Fibroblast of lung (primary cell): Measurements from ENCODE around the gene FBLIM1. TPM values are rescaled to one million over a fixed set of nuclear protein-coding genes. Genes with fewer than 3 reads are reported as not detected.

ENCODE experiments used
- DNase-seq, 2 donors: peaks; one replicate each; pipeline versions ENCODE4 v3.0.0 to v3.0.0-alpha.2; 2010; ENCODE audit warnings: low read depth in 2 of 2
- H2AFZ ChIP-seq: 2 replicates; pipeline ENCODE4 v1.5.1; 2012; ENCODE audit warnings: low read length, control low read depth, inconsistent platforms
- H3K27ac ChIP-seq: 2 replicates; pipeline ENCODE4 v1.5.1; 2011; ENCODE audit warnings: low read length, control low read depth; ENCODE audit not compliant: insufficient read depth
- H3K27me3 ChIP-seq: 2 replicates; pipeline ENCODE4 v1.5.1; 2011; ENCODE audit warnings: mild to moderate bottlenecking, low read length; ENCODE audit not compliant: control insufficient read depth, insufficient read depth
- H3K36me3 ChIP-seq: 2 replicates; pipeline ENCODE4 v1.5.1; 2011; ENCODE audit warnings: low read length; ENCODE audit not compliant: control insufficient read depth, insufficient read depth
- H3K4me1 ChIP-seq: 2 replicates; pipeline ENCODE4 v1.5.1; 2011; ENCODE audit warnings: low read length; ENCODE audit not compliant: control insufficient read depth, insufficient read depth; ENCODE audit errors: extremely low read depth
- H3K4me2 ChIP-seq: 2 replicates; pipeline ENCODE4 v1.5.1; 2011; ENCODE audit warnings: low read length, control low read depth; ENCODE audit not compliant: insufficient read depth; ENCODE audit errors: extremely low read depth
- H3K4me3 ChIP-seq, 4 experiments: fragments of 200-600 bp in 1 of 4; sonication (generic) in 1 of 4; replicated peaks in 1 of 4; 2 replicates each; pipeline ENCODE4 v1.5.1; 2011 to 2016; ENCODE audit warnings: low read length in 4 of 4, low read depth in 3 of 4, mild to moderate bottlenecking in 3 of 4, control low read depth in 2 of 4, inconsistent platforms in 1 of 4, mixed read lengths in 1 of 4; ENCODE audit not compliant: insufficient read depth in 1 of 4; ENCODE audit errors: control extremely low read depth in 1 of 4
- H3K79me2 ChIP-seq: 2 replicates; pipeline ENCODE4 v1.5.1; 2012; ENCODE audit warnings: mild to moderate bottlenecking, low read length, inconsistent platforms; ENCODE audit not compliant: control insufficient read depth, insufficient read depth
- H3K9ac ChIP-seq: 2 replicates; pipeline ENCODE4 v1.5.1; 2011; ENCODE audit warnings: mild to moderate bottlenecking, low read length, control low read depth; ENCODE audit not compliant: insufficient read depth
- H3K9me3 ChIP-seq: 2 replicates; pipeline ENCODE4 v1.5.1; 2012; ENCODE audit warnings: low read depth, low read length; ENCODE audit not compliant: control insufficient read depth, insufficient read depth
- H4K20me1 ChIP-seq: 2 replicates; pipeline ENCODE4 v1.5.1; 2011; ENCODE audit warnings: low read length; ENCODE audit not compliant: control insufficient read depth, insufficient read depth; ENCODE audit errors: extremely low read depth
- CTCF ChIP-seq, 2 donors: IDR thresholded peaks in 1 of 2; conservative IDR thresholded peaks in 1 of 2; 1 replicate in 1 of 2; 2 replicates in 1 of 2; pipeline ENCODE4 v1.5.1; 2011 to 2012; ENCODE audit warnings: low read length in 2 of 2, control low read depth in 1 of 2, inconsistent platforms in 1 of 2, low read depth in 1 of 2, mild to moderate bottlenecking in 1 of 2
- EZH2 ChIP-seq: IDR thresholded peaks from 2 replicates; pipeline ENCODE4 v1.5.1; 2012; ENCODE audit warnings: low read length, control low read depth, mild to moderate bottlenecking; ENCODE audit errors: missing control alignments
- polyA plus RNA-seq, 2 donors: library from polyadenylated mRNA; depleted of rRNA in 1 of 2; stranded (reverse) in 1 of 2; unstranded in 1 of 2; fragments of >200 nt; gene quantifications; 2 replicates each; pipeline ENCODE4 v1.2.1, GENCODE V29; 2011 to 2012; ENCODE audit warnings: missing spikeins in 1 of 2
- total RNA-seq: library from RNA; depleted of rRNA; stranded (reverse); fragments of >200 nt; gene quantifications from 2 replicates; pipeline ENCODE4 v1.2.1, GENCODE V29; 2014

The FBLIM1 gene
- total and polyA plus RNA-seq, 2 donors (not counting 1 experiment from before 2014, with no cell fraction given) = 17.3 to 86.2 TPM

- Histone ChIP-seq H3K27ac (no peak overlapping the region), H3K9ac (no peak overlapping the region), H4K20me1 (no peaks in the 10 kb centered on the region), H2AFZ (no peak overlapping the region), H3K36me3 (no peaks in the 10 kb centered on the region), H3K4me2 (no peak overlapping the region), H3K4me1 (no peaks in the 10 kb centered on the region), H3K27me3 (no peaks in the 10 kb centered on the region), H3K79me2 (no peaks in the 10 kb centered on the region), H3K9me3 (no peaks in the 10 kb centered on the region), H3K4me3 (no peak overlapping the region)
- no peak for TF ChIP-seq EZH2
- no peak for TF ChIP-seq CTCF (conservative IDR thresholded peaks at IDR 0.05 in 1 of 2, IDR thresholded peaks at IDR 0.05 in 1 of 2; ENCODE audit: low read depth in 1 of 2, low read length in 2 of 2)
- DNase-seq = no peak
These were observed 10.3 kb upstream of the FBLIM1 start for GRCh38 chr1:15748264-15748663.

- H3K4me3 ChIP-seq = no peak overlapping the region
- H3K9me3 ChIP-seq = no peaks in the 10 kb centered on the region
- H3K4me2 ChIP-seq = no peak overlapping the region
- H3K36me3 ChIP-seq = no peaks in the 10 kb centered on the region
- H3K27me3 ChIP-seq = no peaks in the 10 kb centered on the region
- H3K4me1 ChIP-seq = no peaks in the 10 kb centered on the region
- no peak for DNase-seq
- no peak overlapping the region for H3K27ac ChIP-seq
- no peak overlapping the region for H3K9ac ChIP-seq
- TF ChIP-seq EZH2 (no peak), CTCF (conservative IDR thresholded peaks at IDR 0.05 in 1 of 2, IDR thresholded peaks at IDR 0.05 in 1 of 2; ENCODE audit: low read depth in 1 of 2, low read length in 2 of 2) (no peak)
- no peaks in the 10 kb centered on the region for H4K20me1 ChIP-seq
- H2AFZ ChIP-seq = no peak overlapping the region
- no peaks in the 10 kb centered on the region for H3K79me2 ChIP-seq
These were observed 9.8 kb upstream of the FBLIM1 start for GRCh38 chr1:15748690-15749398.

- Histone ChIP-seq H3K27ac (no peak overlapping the region), H3K79me2 (no peaks in the 10 kb centered on the region), H3K27me3 (no peaks in the 10 kb centered on the region), H3K4me1 (no peaks in the 10 kb centered on the region), H3K4me2 (no peak overlapping the region), H4K20me1 (no peaks in the 10 kb centered on the region), H3K9me3 (no peaks in the 10 kb centered on the region), H2AFZ (no peak overlapping the region), H3K9ac (no peak overlapping the region), H3K4me3 (no peak overlapping the region), H3K36me3 (no peaks in the 10 kb centered on the region)
- DNase-seq = peak in 1 of 2 donors; percentile 36
- no peak for TF ChIP-seq EZH2
- no peak for TF ChIP-seq CTCF (conservative IDR thresholded peaks at IDR 0.05 in 1 of 2, IDR thresholded peaks at IDR 0.05 in 1 of 2; ENCODE audit: low read depth in 1 of 2, low read length in 2 of 2)
These were observed 8.9 kb upstream of the FBLIM1 start for GRCh38 chr1:15749399-15750291.
